ENCODE data around the gene ACOX3.
"Not testable (repeated sequence)": the region's sequence is repeated elsewhere in the genome, so short reads cannot be mapped to it uniquely, and the experiment has no call there.

Gene ACOX3

DNA sequence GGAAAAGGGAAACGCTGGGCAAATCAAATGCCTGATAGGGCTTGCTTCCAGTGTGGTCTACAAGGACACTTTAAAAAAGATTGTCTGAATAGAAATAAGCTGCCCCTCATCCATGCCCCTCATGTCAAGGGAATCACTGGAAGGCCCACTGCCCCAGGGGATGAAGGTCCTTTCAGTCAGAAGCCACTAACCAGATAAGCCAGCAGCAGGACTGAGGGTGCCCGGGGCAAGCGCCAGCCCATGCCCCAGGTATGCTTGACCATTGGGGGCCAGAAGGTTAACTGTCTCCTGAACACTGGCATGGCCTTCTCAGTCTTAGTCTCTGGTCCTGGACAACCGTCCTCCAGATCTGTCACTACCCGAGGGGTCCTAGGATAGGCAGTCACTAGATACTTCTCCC is 17.7 kb downstream of the ACOX3 start:
- no peak overlapping the region for H2BK5ac ChIP-seq (ENCODE audit: low read length)
- H3K18ac ChIP-seq (ENCODE audit: low read length) = no peak overlapping the region
- H2BK12ac ChIP-seq (ENCODE audit: low read length) = no peak overlapping the region
- H3K4me3 ChIP-seq (ENCODE audit: low read length in 2 of 2) = no peak overlapping the region
- H3K9me3 ChIP-seq (replicated peaks in 1 of 2; ENCODE audit: control insufficient read depth in 2 of 2, insufficient read depth in 1 of 2, low read depth in 1 of 2, low read length in 2 of 2) = no peaks in the 10 kb centered on the region
- no peak overlapping the region for H2BK120ac ChIP-seq (ENCODE audit: low read depth, low read length)
- no peak overlapping the region for H4K91ac ChIP-seq (ENCODE audit: low read depth, low read length, poor library complexity)
- no peaks in the 10 kb centered on the region for H3K36me3 ChIP-seq (replicated peaks in 1 of 2; ENCODE audit: control insufficient read depth in 2 of 2, insufficient read depth in 2 of 2, low read length in 2 of 2)
- no peak overlapping the region for H3K4ac ChIP-seq (ENCODE audit: low read length)
- no peak overlapping the region for H3K4me2 ChIP-seq (ENCODE audit: insufficient read depth, low read length, poor library complexity, severe bottlenecking)
- H2BK15ac ChIP-seq (ENCODE audit: low read length) = no peak overlapping the region
- H3K27me3 ChIP-seq (ENCODE audit: control insufficient read depth in 3 of 3, insufficient read depth in 3 of 3, low read depth in 1 of 3, low read length in 3 of 3) = no peaks in the 10 kb centered on the region
- no peak overlapping the region for H2AFZ ChIP-seq (ENCODE audit: low read length)
- H3K4me1 ChIP-seq (ENCODE audit: control insufficient read depth in 2 of 2, insufficient read depth in 1 of 2, low read depth in 1 of 2, low read length in 2 of 2) = peaks cover 2 to 3% of the 10 kb centered on the region in 2 donors
- H3K27ac ChIP-seq (replicated peaks; ENCODE audit: low read length) = no peak overlapping the region
- no CpG with 5 or more reads among the region's 5 CpGs for WGBS, 2 donors (ENCODE audit: extremely low coverage in 2 of 2, insufficient read length in 2 of 2, insufficient replicate concordance in 1 of 2)
- DNase-seq (ENCODE audit: low spot score) = no peak
- no peak overlapping the region for H2AK5ac ChIP-seq (ENCODE audit: low read depth, low read length)
- H3K79me1 ChIP-seq (ENCODE audit: low read depth, low read length) = no peaks in the 10 kb centered on the region
- no peak overlapping the region for H3K23ac ChIP-seq (ENCODE audit: low read depth, low read length, poor library complexity)
- no peak overlapping the region for H3K9ac ChIP-seq (ENCODE audit: low read depth, low read length, poor library complexity)
- no peak overlapping the region for H3K14ac ChIP-seq (ENCODE audit: low read length)
- H4K8ac ChIP-seq (ENCODE audit: low read depth, low read length) = no peak overlapping the region

DNA sequence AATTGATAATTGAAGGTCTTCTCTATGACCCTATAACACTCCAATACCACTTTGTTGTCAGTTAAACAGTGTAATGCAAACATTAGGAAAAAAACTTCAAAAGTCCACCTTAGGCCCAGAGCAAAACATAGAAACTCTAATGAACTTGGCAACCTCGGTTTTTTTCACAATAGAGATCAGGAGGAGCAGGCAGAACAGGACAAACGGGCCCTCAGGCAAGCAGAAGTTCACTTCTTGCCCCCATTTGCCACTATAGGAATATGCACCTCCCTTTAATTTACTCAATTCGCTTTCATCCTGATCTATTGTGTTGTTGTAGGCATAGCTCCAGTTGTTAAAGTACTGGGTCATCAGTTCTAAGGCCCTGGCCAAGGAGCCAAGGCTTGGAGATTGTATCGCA is 18.2 kb downstream of the ACOX3 start:
- Histone ChIP-seq H2BK15ac (ENCODE audit: low read length) (no peak overlapping the region), H3K9me3 (replicated peaks in 1 of 2; ENCODE audit: control insufficient read depth in 2 of 2, insufficient read depth in 1 of 2, low read depth in 1 of 2, low read length in 2 of 2) (no peaks in the 10 kb centered on the region), H3K14ac (ENCODE audit: low read length) (no peak overlapping the region), H3K18ac (ENCODE audit: low read length) (no peak overlapping the region), H3K4me2 (ENCODE audit: insufficient read depth, low read length, poor library complexity, severe bottlenecking) (no peak overlapping the region), H3K36me3 (replicated peaks in 1 of 2; ENCODE audit: control insufficient read depth in 2 of 2, insufficient read depth in 2 of 2, low read length in 2 of 2) (no peaks in the 10 kb centered on the region), H3K9ac (ENCODE audit: low read depth, low read length, poor library complexity) (no peak overlapping the region), H2AFZ (ENCODE audit: low read length) (no peak overlapping the region), H2BK5ac (ENCODE audit: low read length) (no peak overlapping the region), H3K4me1 (ENCODE audit: control insufficient read depth in 2 of 2, insufficient read depth in 1 of 2, low read depth in 1 of 2, low read length in 2 of 2) (no peaks in the 10 kb centered on the region), H3K79me1 (ENCODE audit: low read depth, low read length) (no peaks in the 10 kb centered on the region), H3K23ac (ENCODE audit: low read depth, low read length, poor library complexity) (no peak overlapping the region), H2BK120ac (ENCODE audit: low read depth, low read length) (no peak overlapping the region), H4K8ac (ENCODE audit: low read depth, low read length) (no peak overlapping the region), H2BK12ac (ENCODE audit: low read length) (no peak overlapping the region), H4K91ac (ENCODE audit: low read depth, low read length, poor library complexity) (no peak overlapping the region), H3K27me3 (ENCODE audit: control insufficient read depth in 3 of 3, insufficient read depth in 3 of 3, low read depth in 1 of 3, low read length in 3 of 3) (no peaks in the 10 kb centered on the region), H3K4me3 (ENCODE audit: low read length in 2 of 2) (no peak overlapping the region), H3K27ac (replicated peaks; ENCODE audit: low read length) (no peak overlapping the region), H3K4ac (ENCODE audit: low read length) (no peak overlapping the region), H2AK5ac (ENCODE audit: low read depth, low read length) (no peak overlapping the region)
- WGBS, 2 donors (ENCODE audit: extremely low coverage in 2 of 2, insufficient read length in 2 of 2, insufficient replicate concordance in 1 of 2) = no CpG with 5 or more reads among the region's 4 CpGs
- DNase-seq (ENCODE audit: low spot score) = no peak

DNA sequence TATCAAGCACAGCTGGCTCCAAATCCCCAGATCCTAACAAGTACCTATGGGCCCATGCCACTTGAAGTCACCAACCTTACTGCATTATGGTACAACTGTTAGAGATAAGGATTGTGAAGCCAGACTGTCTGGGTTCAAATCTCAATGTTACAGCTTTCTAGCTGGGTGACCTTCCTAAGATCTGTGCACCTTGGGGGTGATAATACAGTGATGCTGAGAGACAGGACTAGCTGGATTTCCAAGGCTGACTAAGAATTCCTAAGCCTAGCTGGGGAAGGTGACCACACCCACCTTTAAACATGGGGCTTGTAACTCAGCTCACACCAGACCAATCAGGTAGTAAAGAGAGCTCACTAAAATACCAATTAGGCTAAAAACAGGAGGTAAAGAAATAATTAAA is 20.4 kb downstream of the ACOX3 start:
- DNase-seq (ENCODE audit: low spot score); H3K36me3 ChIP-seq (replicated peaks in 1 of 2; ENCODE audit: control insufficient read depth in 2 of 2, insufficient read depth in 2 of 2, low read length in 2 of 2): not testable (repeated sequence)

DNA sequence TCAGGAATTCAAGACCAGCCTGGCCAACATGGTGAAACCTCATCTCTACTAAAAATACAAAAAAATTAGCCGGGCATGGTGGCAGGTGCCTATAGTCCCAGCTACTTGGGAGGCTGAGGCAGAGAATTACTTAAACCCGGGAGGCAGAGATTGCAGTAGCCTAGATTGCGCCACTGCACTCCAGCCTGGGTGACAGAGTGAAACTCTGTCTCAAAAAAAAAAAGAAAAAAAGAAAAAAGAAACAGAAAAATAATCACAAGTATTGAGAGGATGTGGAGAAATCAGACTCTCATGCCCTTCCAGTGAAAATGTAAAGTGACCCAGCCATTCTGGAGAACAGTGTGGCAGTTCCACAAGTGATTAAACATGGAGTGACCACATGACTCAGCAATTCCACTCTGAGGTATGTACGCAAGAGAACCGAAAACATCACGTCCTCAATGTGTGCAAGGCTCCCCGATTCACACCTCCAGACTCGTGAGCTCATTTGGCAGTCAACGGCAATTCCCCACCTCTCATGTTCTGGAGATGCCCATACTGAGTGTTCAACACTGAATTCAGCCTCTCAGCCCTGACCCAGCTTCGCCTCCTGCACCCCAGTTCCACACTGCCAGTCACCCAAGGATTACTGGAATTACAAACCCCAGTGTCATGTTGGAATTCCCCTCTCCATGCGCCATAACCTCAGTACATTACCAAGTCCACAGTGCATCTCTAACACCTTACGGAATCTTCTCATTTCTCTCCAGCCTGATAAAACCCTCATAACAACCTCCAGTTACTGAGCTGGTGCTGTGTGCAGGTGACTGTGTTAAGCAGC is 21.1 kb downstream of the ACOX3 start:
- no CpG with 5 or more reads among the region's 12 CpGs for WGBS, 2 donors (ENCODE audit: extremely low coverage in 2 of 2, insufficient read length in 2 of 2, insufficient replicate concordance in 1 of 2)
- H2AK5ac ChIP-seq (ENCODE audit: low read depth, low read length) = no peak overlapping the region
- H3K9me3 ChIP-seq (replicated peaks in 1 of 2; ENCODE audit: control insufficient read depth in 2 of 2, insufficient read depth in 1 of 2, low read depth in 1 of 2, low read length in 2 of 2) = no peaks in the 10 kb centered on the region
- H3K4me1 ChIP-seq (ENCODE audit: control insufficient read depth in 2 of 2, insufficient read depth in 1 of 2, low read depth in 1 of 2, low read length in 2 of 2) = no peaks in the 10 kb centered on the region
- no peaks in the 10 kb centered on the region for H3K79me1 ChIP-seq (ENCODE audit: low read depth, low read length)
- H4K91ac ChIP-seq (ENCODE audit: low read depth, low read length, poor library complexity) = no peak overlapping the region
- no peak overlapping the region for H2AFZ ChIP-seq (ENCODE audit: low read length)
- H3K14ac ChIP-seq (ENCODE audit: low read length) = no peak overlapping the region
- no peak overlapping the region for H3K23ac ChIP-seq (ENCODE audit: low read depth, low read length, poor library complexity)
- H2BK15ac ChIP-seq (ENCODE audit: low read length) = no peak overlapping the region
- H3K4me3 ChIP-seq (ENCODE audit: low read length in 2 of 2) = no peak overlapping the region
- no peak overlapping the region for H2BK12ac ChIP-seq (ENCODE audit: low read length)
- H3K18ac ChIP-seq (ENCODE audit: low read length) = no peak overlapping the region
- no peaks in the 10 kb centered on the region for H3K27me3 ChIP-seq (ENCODE audit: control insufficient read depth in 3 of 3, insufficient read depth in 3 of 3, low read depth in 1 of 3, low read length in 3 of 3)
- no peak overlapping the region for H4K8ac ChIP-seq (ENCODE audit: low read depth, low read length)
- peaks cover 2 to 7% of the 10 kb centered on the region in 2 donors for H3K36me3 ChIP-seq (replicated peaks in 1 of 2; ENCODE audit: control insufficient read depth in 2 of 2, insufficient read depth in 2 of 2, low read length in 2 of 2)
- H2BK5ac ChIP-seq (ENCODE audit: low read length) = no peak overlapping the region
- H3K4ac ChIP-seq (ENCODE audit: low read length) = no peak overlapping the region
- H2BK120ac ChIP-seq (ENCODE audit: low read depth, low read length) = no peak overlapping the region
- DNase-seq (ENCODE audit: low spot score) = no peak
- H3K27ac ChIP-seq (replicated peaks; ENCODE audit: low read length) = no peak overlapping the region
- no peak overlapping the region for H3K4me2 ChIP-seq (ENCODE audit: insufficient read depth, low read length, poor library complexity, severe bottlenecking)
- no peak overlapping the region for H3K9ac ChIP-seq (ENCODE audit: low read depth, low read length, poor library complexity)

More for the DNA sequence above, 20.4 kb downstream of the ACOX3 start:
- H3K4me2 ChIP-seq (ENCODE audit: insufficient read depth, low read length, poor library complexity, severe bottlenecking); H3K4me3 ChIP-seq (ENCODE audit: low read length in 2 of 2); H2BK15ac ChIP-seq (ENCODE audit: low read length); H2BK12ac ChIP-seq (ENCODE audit: low read length); H3K9me3 ChIP-seq (replicated peaks in 1 of 2; ENCODE audit: control insufficient read depth in 2 of 2, insufficient read depth in 1 of 2, low read depth in 1 of 2, low read length in 2 of 2); H3K79me1 ChIP-seq (ENCODE audit: low read depth, low read length); H4K91ac ChIP-seq (ENCODE audit: low read depth, low read length, poor library complexity); H3K23ac ChIP-seq (ENCODE audit: low read depth, low read length, poor library complexity); H3K14ac ChIP-seq (ENCODE audit: low read length); H2AFZ ChIP-seq (ENCODE audit: low read length); H3K27ac ChIP-seq (replicated peaks; ENCODE audit: low read length); H3K4me1 ChIP-seq (ENCODE audit: control insufficient read depth in 2 of 2, insufficient read depth in 1 of 2, low read depth in 1 of 2, low read length in 2 of 2); H3K27me3 ChIP-seq (ENCODE audit: control insufficient read depth in 3 of 3, insufficient read depth in 3 of 3, low read depth in 1 of 3, low read length in 3 of 3); H3K9ac ChIP-seq (ENCODE audit: low read depth, low read length, poor library complexity); H2BK5ac ChIP-seq (ENCODE audit: low read length); H4K8ac ChIP-seq (ENCODE audit: low read depth, low read length); H3K4ac ChIP-seq (ENCODE audit: low read length); H2AK5ac ChIP-seq (ENCODE audit: low read depth, low read length); H2BK120ac ChIP-seq (ENCODE audit: low read depth, low read length); H3K18ac ChIP-seq (ENCODE audit: low read length): not testable (repeated sequence)

Measured in neuronal stem cell (in vitro differentiated cells).